CD14-positive monocyte (primary cell): ENCODE results near the gene KCNMA1. TPM values are rescaled to one million over a fixed set of nuclear protein-coding genes. Genes with fewer than 3 reads are reported as not detected.

Source experiments
- DNase-seq, 3 donors: peaks; one replicate each; pipeline ENCODE4 v3.0.0-alpha.2; 2011 to 2022
- H2AFZ ChIP-seq: 2 replicates; pipeline ENCODE4 v1.6.0; 2012; ENCODE audit warnings: mild to moderate bottlenecking, low read depth, low read length, inconsistent platforms; ENCODE audit not compliant: insufficient read depth, poor library complexity, severe bottlenecking
- H3K27ac ChIP-seq, 2 donors: 1 replicate in 1 of 2; 2 replicates in 1 of 2; pipeline ENCODE4 v1.5.1; 2012 to 2013; ENCODE audit warnings: low read length in 2 of 2, control low read depth in 1 of 2, inconsistent platforms in 1 of 2, low read depth in 1 of 2, mild to moderate bottlenecking in 1 of 2
- H3K27me3 ChIP-seq, 2 donors: one replicate each; pipeline versions ENCODE4 v1.6.0 to v1.6.1; 2011 to 2013; ENCODE audit warnings: low read length in 2 of 2; ENCODE audit not compliant: control insufficient read depth in 2 of 2, insufficient read depth in 2 of 2
- H3K36me3 ChIP-seq, 2 donors: replicated peaks in 1 of 2; 1 replicate in 1 of 2; 2 replicates in 1 of 2; pipeline versions ENCODE4 v1.5.1 to v1.6.1; 2012 to 2013; ENCODE audit warnings: low read length in 2 of 2, control low read depth in 1 of 2, inconsistent platforms in 1 of 2, mild to moderate bottlenecking in 1 of 2; ENCODE audit not compliant: insufficient read depth in 2 of 2, control insufficient read depth in 1 of 2
- H3K4me1 ChIP-seq, 2 donors: 1 replicate in 1 of 2; 2 replicates in 1 of 2; pipeline versions ENCODE4 v1.5.1 to v1.6.1; 2012 to 2013; ENCODE audit warnings: low read length in 2 of 2, control low read depth in 1 of 2, inconsistent platforms in 1 of 2, mild to moderate bottlenecking in 1 of 2, moderate library complexity in 1 of 2; ENCODE audit not compliant: insufficient read depth in 2 of 2, control insufficient read depth in 1 of 2
- H3K4me2 ChIP-seq: replicated peaks from 2 replicates; pipeline ENCODE3; 2012; ENCODE audit warnings: low read length, moderate library complexity, mild to moderate bottlenecking; ENCODE audit not compliant: poor library complexity, severe bottlenecking; ENCODE audit errors: extremely low read depth
- H3K4me3 ChIP-seq, 3 experiments: fragments of 200-600 bp in 1 of 3; sonication (generic) in 1 of 3; replicated peaks in 1 of 3; 1 replicate in 2 of 3; 2 replicates in 1 of 3; pipeline ENCODE4 v1.5.1; 2011 to 2013; ENCODE audit warnings: low read length in 3 of 3, mild to moderate bottlenecking in 3 of 3, control low read depth in 2 of 3, low read depth in 2 of 3, inconsistent platforms in 1 of 3, moderate library complexity in 1 of 3
- H3K79me2 ChIP-seq: 2 replicates; pipeline ENCODE4 v1.6.0; 2012; ENCODE audit warnings: mild to moderate bottlenecking, control low read depth, inconsistent platforms, low read length, moderate library complexity; ENCODE audit not compliant: insufficient read depth
- H3K9ac ChIP-seq: 2 replicates; pipeline ENCODE4 v1.6.0; 2017; ENCODE audit warnings: low read length, mild to moderate bottlenecking; ENCODE audit not compliant: insufficient read depth, poor library complexity, severe bottlenecking
- H3K9me3 ChIP-seq, 2 donors: replicated peaks in 1 of 2; 1 replicate in 1 of 2; 2 replicates in 1 of 2; pipeline versions ENCODE4 v1.5.1 to v1.6.1; 2012 to 2013; ENCODE audit warnings: low read length in 2 of 2, control low read depth in 1 of 2; ENCODE audit not compliant: control insufficient read depth in 1 of 2, insufficient read depth in 1 of 2
- H4K20me1 ChIP-seq: 2 replicates; pipeline ENCODE4 v1.6.0; 2012; ENCODE audit warnings: mild to moderate bottlenecking, low read length, control low read depth, moderate library complexity; ENCODE audit not compliant: insufficient read depth
- H3K27ac Mint-ChIP-seq, 7 donors: one replicate each; pipeline ENCODE4 v1.8.0; 2020; ENCODE audit warnings: mild to moderate bottlenecking in 7 of 7, mixed read lengths in 7 of 7, moderate library complexity in 6 of 7, inconsistent platforms in 2 of 7
- H3K27me3 Mint-ChIP-seq, 3 donors: one replicate each; pipeline ENCODE4 v1.8.0; 2021 to 2022; ENCODE audit warnings: low read depth in 3 of 3, mild to moderate bottlenecking in 3 of 3, mixed read lengths in 3 of 3, moderate library complexity in 3 of 3, inconsistent platforms in 1 of 3
- H3K36me3 Mint-ChIP-seq, 2 donors: one replicate each; pipeline ENCODE4 v1.8.0; 2020; ENCODE audit warnings: mixed read lengths in 2 of 2, inconsistent platforms in 1 of 2, mild to moderate bottlenecking in 1 of 2
- H3K4me1 Mint-ChIP-seq: one replicate; pipeline ENCODE4 v1.8.0; 2020; ENCODE audit warnings: mild to moderate bottlenecking, mixed read lengths
- H3K4me3 Mint-ChIP-seq, 2 donors: one replicate each; pipeline ENCODE4 v1.8.0; 2020; ENCODE audit warnings: mild to moderate bottlenecking in 2 of 2, mixed read lengths in 2 of 2, moderate library complexity in 1 of 2
- H3K9me3 Mint-ChIP-seq, 7 donors: one replicate each; pipeline ENCODE4 v1.8.0; 2020 to 2022; ENCODE audit warnings: mixed read lengths in 7 of 7, mild to moderate bottlenecking in 6 of 7, moderate library complexity in 6 of 7, inconsistent platforms in 2 of 7
- WGBS: methylation state at CpG from one replicate; pipeline ENCODE4 v1.1.5; 2013; ENCODE audit warnings: missing lambda C conversion rate; ENCODE audit not compliant: insufficient coverage; 5-methylcytosine and 5-hydroxymethylcytosine counted together
- intact Hi-C, 2 donors: fragments of 100-400 bp; cut with micrococcal nuclease; formaldehyde crosslinking; loops; one replicate each; pipeline versions ENCODE4 v1.15.0 to v1.15.1; 2023
- polyA plus RNA-seq, 3 donors: library from polyadenylated mRNA; depleted of rRNA in 1 of 3; unstranded in 2 of 3; stranded (reverse) in 1 of 3; fragments of 300-500 nt in 2 of 3; fragments of >200 nt in 1 of 3; fragmentation: Illumina TruSeq in 2 of 3; gene quantifications; 1 replicate in 2 of 3; 2 replicates in 1 of 3; pipeline ENCODE4 v1.2.3, GENCODE V29; 2012 to 2021
- TF ChIP-seq, protein P1 (sequence below): fragments of 200-600 bp; IDR thresholded peaks from one replicate; pipeline ENCODE4 v1.8.0; 2022; ENCODE audit warnings: antibody characterized with exemption, mild to moderate bottlenecking

The KCNMA1 gene
- polyA plus RNA-seq, 3 donors: 0.11 to 1.0 TPM; not detected in 1

DNA sequence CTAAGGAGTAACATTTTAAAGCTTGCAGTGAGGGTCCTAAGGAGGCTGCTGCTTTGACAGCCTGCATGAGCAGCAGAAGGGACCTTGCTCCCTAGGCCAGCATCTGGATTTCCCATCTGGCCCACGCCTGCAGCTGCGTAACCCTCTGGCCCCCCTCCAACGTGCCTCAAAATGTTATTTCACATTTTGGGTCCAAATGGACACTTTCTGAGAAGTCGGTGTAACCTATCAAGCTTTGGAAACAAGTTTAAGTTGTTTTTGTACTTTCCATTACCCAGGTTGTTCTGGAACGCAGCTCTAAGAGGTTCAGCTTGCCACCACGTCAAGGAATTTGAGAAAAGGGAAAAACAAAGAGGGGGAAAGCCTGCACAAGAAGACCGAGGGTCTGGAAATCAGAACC is 338.3 kb downstream of the KCNMA1 start:
- Histone ChIP-seq H3K4me3 (no peak overlapping the region), H2AFZ (no peak overlapping the region), H3K4me2 (no peak overlapping the region), H3K79me2 (no peaks in the 10 kb centered on the region), H3K27ac (no peak overlapping the region), H4K20me1 (no peaks in the 10 kb centered on the region), H3K27me3 (no peaks in the 10 kb centered on the region), H3K9ac (no peak overlapping the region), H3K4me1 (no peaks in the 10 kb centered on the region), H3K9me3 (peaks cover 4 to 12% of the 10 kb centered on the region in 2 donors), H3K36me3 (no peaks in the 10 kb centered on the region)
- no peaks in the 10 kb centered on the region for H3K36me3 Mint-ChIP-seq
- no peak for DNase-seq
- H3K27me3 Mint-ChIP-seq: peaks cover 7 to 14% (median 8%) of the 10 kb centered on the region in 3 donors
- H3K4me3 Mint-ChIP-seq: no peak overlapping the region
- intact Hi-C loops: no loop called here
- 98% methylated on average over 6 of the region's 7 CpGs for WGBS
- no peaks in the 10 kb centered on the region for H3K4me1 Mint-ChIP-seq
- peaks cover 2 to 12% (median 7%) of the 10 kb centered on the region in 7 donors for H3K9me3 Mint-ChIP-seq
- H3K27ac Mint-ChIP-seq: no peak overlapping the region
- TF ChIP-seq, protein P1, sequence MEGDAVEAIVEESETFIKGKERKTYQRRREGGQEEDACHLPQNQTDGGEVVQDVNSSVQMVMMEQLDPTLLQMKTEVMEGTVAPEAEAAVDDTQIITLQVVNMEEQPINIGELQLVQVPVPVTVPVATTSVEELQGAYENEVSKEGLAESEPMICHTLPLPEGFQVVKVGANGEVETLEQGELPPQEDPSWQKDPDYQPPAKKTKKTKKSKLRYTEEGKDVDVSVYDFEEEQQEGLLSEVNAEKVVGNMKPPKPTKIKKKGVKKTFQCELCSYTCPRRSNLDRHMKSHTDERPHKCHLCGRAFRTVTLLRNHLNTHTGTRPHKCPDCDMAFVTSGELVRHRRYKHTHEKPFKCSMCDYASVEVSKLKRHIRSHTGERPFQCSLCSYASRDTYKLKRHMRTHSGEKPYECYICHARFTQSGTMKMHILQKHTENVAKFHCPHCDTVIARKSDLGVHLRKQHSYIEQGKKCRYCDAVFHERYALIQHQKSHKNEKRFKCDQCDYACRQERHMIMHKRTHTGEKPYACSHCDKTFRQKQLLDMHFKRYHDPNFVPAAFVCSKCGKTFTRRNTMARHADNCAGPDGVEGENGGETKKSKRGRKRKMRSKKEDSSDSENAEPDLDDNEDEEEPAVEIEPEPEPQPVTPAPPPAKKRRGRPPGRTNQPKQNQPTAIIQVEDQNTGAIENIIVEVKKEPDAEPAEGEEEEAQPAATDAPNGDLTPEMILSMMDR: no peak

DNA sequence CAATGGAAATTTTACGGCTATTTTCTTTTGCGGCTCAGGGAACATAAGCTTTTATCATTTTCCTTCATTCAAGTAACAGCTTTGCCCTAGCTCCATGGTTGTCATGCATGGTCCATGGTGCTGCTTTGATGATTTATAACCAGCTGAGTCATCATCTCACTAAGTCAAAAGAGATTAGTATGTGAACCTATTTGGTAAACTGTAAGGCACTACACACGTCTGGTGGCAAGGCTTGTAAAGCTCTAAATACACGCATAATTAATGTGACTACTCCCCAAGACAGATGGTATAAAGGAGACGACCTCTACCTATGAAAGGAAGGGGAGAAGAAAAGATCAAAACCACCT is 340.2 kb downstream of the KCNMA1 start:
- H3K27me3 ChIP-seq: no peaks in the 10 kb centered on the region
- H3K36me3 ChIP-seq: no peaks in the 10 kb centered on the region
- H3K79me2 ChIP-seq: no peaks in the 10 kb centered on the region
- H3K4me3 ChIP-seq: no peak overlapping the region
- no peaks in the 10 kb centered on the region for H4K20me1 ChIP-seq
- Mint-ChIP-seq H3K27ac (no peak overlapping the region), H3K27me3 (peaks cover 6 to 16% (median 7%) of the 10 kb centered on the region in 3 donors), H3K4me1 (no peaks in the 10 kb centered on the region), H3K4me3 (no peak overlapping the region), H3K9me3 (peaks cover 0 to 7% (median 3%) of the 10 kb centered on the region in 7 donors), H3K36me3 (no peaks in the 10 kb centered on the region)
- no CpG with 5 or more reads among the region's 5 CpGs for WGBS
- H3K4me1 ChIP-seq: no peaks in the 10 kb centered on the region
- TF ChIP-seq, protein P1: no peak
- H3K4me2 ChIP-seq: no peak overlapping the region
- intact Hi-C loops: no loop called here
- H3K27ac ChIP-seq: no peak overlapping the region
- H2AFZ ChIP-seq: no peak overlapping the region
- no peak for DNase-seq
- H3K9me3 ChIP-seq: peaks cover 1 to 7% of the 10 kb centered on the region in 2 donors
- no peak overlapping the region for H3K9ac ChIP-seq
